GM10248 (cell line): Measurements from ENCODE around the gene FKBP15.
"Not testable (repeated sequence)": the region's sequence is repeated elsewhere in the genome, so short reads cannot be mapped to it uniquely, and the experiment has no call there.

Experiments
- CTCF ChIA-PET: fragments of 300-600 bp; sonication (Branson Sonifier 250); formaldehyde crosslinking; extraction: SDS; loops from one replicate; lab custom pipeline; 2021; ENCODE audit warnings: antibody characterized with exemption; lab: Yijun Ruan, JAX
- POLR2A ChIA-PET: fragments of 350-650 bp; sonication (Branson Sonifier 250); formaldehyde crosslinking; extraction: SDS; loops from one replicate; lab custom pipeline; 2020; ENCODE audit warnings: antibody characterized with exemption; lab: Yijun Ruan, JAX
- DNase-seq: peaks from one replicate; pipeline ENCODE4 v3.0.0; 2012; ENCODE audit errors: extremely low spot score
- TF ChIP-seq, protein P1 (sequence below): IDR thresholded peaks from 2 replicates; pipeline ENCODE4 v1.5.1; 2012; ENCODE audit warnings: mild to moderate bottlenecking, low read depth; ENCODE audit errors: extremely low read depth, missing control alignments, control extremely low read depth

FKBP15 gene

DNA sequence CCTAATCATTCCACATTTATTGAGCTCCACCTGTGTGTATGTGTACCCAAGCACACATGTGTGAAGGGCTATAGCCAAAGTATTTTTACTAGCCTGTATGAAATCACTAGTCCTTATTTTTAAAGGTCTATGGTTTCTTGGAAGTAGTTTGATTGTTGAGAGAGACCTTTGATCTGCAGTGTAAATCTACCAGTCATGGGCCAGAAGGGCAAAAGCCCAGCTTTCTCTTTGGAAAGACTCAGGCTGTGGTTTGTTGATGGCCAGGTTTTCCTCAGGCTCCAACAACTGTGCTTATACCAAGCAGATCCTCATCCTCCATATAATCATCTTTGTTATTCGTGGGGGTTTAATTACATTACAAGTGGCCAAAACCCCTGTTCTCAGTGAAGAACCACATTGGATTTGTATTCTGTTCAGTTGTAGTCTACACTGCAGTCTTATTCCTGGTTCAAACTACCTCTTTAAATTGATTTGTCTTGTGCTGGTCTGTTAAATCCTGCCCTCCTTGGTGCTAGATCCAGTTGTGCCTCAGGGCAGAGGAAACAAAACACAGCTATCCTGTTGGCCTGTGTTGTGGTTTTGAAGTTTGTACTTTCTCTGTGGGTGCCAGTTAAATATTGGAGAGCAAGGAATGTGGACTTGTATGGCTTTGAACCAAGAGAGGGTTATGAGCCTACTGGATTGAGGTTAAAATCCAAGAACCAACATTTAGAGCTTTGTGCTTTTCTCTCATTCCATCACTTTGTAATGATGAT is 41.0 kb upstream of the FKBP15 start:
- TF ChIP-seq, protein P1, sequence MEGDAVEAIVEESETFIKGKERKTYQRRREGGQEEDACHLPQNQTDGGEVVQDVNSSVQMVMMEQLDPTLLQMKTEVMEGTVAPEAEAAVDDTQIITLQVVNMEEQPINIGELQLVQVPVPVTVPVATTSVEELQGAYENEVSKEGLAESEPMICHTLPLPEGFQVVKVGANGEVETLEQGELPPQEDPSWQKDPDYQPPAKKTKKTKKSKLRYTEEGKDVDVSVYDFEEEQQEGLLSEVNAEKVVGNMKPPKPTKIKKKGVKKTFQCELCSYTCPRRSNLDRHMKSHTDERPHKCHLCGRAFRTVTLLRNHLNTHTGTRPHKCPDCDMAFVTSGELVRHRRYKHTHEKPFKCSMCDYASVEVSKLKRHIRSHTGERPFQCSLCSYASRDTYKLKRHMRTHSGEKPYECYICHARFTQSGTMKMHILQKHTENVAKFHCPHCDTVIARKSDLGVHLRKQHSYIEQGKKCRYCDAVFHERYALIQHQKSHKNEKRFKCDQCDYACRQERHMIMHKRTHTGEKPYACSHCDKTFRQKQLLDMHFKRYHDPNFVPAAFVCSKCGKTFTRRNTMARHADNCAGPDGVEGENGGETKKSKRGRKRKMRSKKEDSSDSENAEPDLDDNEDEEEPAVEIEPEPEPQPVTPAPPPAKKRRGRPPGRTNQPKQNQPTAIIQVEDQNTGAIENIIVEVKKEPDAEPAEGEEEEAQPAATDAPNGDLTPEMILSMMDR: no peak
- ChIA-PET CTCF (interaction anchor here (1.5 to 10.8 kb wide), 3 partner anchors 8 to 80 kb away, joined by 3 to 79 read pairs (median 5); partner anchors contain the start of genes CDC26 and PRPF4), POLR2A (no interaction called here)
- DNase-seq: no peak

DNA sequence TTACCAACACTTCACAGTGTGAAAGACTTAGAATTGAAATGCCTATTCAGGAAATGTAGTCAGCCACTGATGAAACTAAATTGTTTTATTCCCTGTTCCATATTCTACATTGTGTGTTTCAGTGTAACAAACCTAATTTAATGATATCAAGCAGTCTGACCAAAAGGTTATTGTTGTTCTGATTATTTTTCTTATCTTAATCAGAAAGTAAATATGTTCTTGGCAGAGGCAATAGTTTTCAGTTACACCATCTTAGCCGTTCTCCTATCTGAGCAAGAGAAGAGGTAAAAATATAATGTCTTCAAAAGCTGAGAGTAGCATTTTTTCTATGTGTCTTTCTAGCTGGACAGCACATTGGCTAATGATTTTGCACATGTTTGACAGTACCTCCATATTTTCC is 37.2 kb upstream of the FKBP15 start:
- DNase-seq: no peak
- CTCF ChIA-PET: interaction anchor here (1.8 to 10.8 kb wide), 2 partner anchors 11 to 16 kb away, joined by 4 to 79 read pairs; partner anchors contain the start of genes CDC26 and PRPF4
- POLR2A ChIA-PET: no interaction called here
- TF ChIP-seq, protein P1: no peak

DNA sequence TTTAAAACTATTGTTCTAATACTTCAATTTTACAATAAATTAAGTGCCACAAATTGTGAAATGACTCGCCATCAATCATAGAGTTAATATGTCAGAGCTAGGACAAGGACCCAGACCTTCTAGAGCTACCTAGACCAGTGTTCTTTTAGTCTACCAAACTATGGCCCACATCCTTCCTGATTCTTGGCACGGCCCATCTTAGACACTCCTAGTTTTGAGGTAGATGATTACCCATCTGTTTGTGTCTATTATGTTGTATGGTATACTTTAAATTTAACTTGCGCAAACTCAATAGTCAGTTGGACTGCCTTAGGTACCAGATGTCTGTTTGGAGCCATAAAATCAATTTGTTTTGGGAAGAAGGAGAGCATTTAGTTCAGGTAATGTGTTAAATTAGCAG is 36.8 kb upstream of the FKBP15 start:
- ChIA-PET CTCF (interaction anchor here (1.8 to 10.8 kb wide), 2 partner anchors 11 to 16 kb away, joined by 4 to 79 read pairs; partner anchors contain the start of genes CDC26 and PRPF4), POLR2A (interaction anchor here (0.6 kb wide), 1 partner anchor 977 kb away, joined by 3 read pairs; no protein-coding TSS in a partner anchor)
- TF ChIP-seq, protein P1: no peak
- DNase-seq: no peak

DNA sequence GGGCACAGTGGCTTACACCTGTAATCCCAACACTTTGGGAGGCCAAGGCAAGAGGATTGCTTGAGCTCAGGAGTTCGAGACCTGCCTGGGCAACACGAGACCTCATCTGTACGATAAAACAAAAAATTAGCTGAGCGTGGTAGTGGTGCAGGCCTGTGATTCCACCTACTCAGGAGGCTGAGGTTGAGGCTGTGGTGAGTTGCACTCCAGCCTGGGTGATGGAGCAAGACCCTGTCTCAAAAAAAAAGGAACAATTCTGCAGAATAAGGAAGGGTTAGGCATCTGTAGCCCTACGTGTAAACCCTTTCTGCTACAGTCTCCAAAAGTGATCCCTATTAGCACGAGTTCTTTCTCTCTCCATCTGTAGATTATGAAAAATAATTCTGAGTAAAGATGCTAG is 34.4 kb upstream of the FKBP15 start:
- DNase-seq: no peak
- POLR2A ChIA-PET: no interaction called here
- TF ChIP-seq, protein P1: no peak
- CTCF ChIA-PET: interaction anchor here (1.7 to 2.2 kb wide), 2 partner anchors 7 to 9 kb away, joined by 5 read pairs; no protein-coding TSS in a partner anchor

DNA sequence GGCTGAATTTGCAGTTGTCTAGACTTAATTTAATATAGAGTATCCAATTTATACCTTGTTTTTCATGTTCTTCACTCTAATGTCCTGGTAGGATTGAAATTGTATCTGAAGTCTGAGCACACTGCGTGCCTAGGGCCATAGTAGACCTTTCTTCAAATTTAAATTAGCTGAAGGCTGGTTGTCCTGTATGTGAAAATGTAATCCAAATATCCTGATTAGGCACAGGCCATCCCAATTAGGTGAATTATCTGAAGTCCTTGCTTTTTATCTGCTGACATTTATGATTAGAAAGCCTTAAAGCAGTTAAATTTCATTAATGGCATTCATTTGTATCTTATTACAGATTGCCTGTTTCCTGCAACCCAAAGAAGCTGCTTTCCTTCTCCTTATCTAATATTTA is 33.9 kb upstream of the FKBP15 start:
- POLR2A ChIA-PET: no interaction called here
- no peak for DNase-seq
- CTCF ChIA-PET: interaction anchor here (1.7 to 2.2 kb wide), 4 partner anchors 8 to 20 kb away, joined by 5 to 9 read pairs (median 6); partner anchors contain the start of gene CDC26
- TF ChIP-seq, protein P1: no peak

DNA sequence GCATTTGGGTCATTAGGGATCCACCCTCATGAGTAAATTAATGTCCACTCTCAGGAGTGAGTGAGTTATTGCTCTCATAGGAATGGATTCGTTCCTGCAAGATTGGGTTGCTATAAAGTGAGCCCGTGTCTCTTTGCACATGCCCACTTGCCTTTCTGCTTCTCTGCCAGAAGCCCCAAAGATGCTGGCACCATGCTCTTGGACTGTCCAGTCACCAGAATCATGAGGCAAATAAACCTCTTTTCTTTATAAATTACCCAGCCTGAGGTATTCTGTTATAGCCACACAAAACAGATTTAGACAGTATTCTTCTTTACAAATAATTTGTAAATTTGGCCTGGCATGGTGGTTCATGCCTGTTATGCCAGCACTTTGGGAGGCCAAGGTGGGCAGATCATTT is 29.7 kb upstream of the FKBP15 start:
- TF ChIP-seq, protein P1: no peak
- ChIA-PET POLR2A (no interaction called here), CTCF (no interaction called here)
- no peak for DNase-seq

DNA sequence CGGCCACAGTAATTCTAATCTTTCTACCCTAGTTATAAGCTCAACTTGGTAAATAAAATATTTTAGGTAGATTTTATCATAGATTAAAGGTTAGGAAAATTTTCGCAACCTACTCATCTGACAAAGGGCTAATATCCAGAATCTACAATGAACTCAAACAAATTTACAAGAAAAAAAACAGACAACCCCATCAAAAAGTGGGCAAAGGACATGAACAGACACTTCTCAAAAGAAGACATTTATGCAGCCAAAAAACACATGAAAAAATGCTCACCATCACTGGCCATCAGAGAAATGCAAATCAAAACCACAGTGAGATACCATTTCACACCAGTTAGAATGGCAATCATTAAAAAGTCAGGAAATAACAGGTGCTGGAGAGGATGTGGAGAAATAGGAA is 28.6 kb upstream of the FKBP15 start:
- CTCF ChIA-PET: interaction anchor here (1.3 kb wide), 1 partner anchor 18 kb away, joined by 3 read pairs; no protein-coding TSS in a partner anchor
- DNase-seq, POLR2A ChIA-PET: not testable (repeated sequence)
